Stomach (tissue), 9 donors: ENCODE measurements around the gene SLK. TPM values are rescaled to one million over a fixed set of nuclear protein-coding genes. Genes with fewer than 3 reads are reported as not detected.

ENCODE experiments used
- DNase-seq, 2 donors: peaks; one replicate each; pipeline versions ENCODE4 v3.0.0 to v3.0.0-alpha.2; 2013 to 2019
- H3K27ac ChIP-seq, 5 donors: fragments of 200-600 bp in 4 of 5; sonication (generic) in 4 of 5; one replicate each; pipeline ENCODE4 v1.5.1; 2013 to 2019; ENCODE audit warnings: mild to moderate bottlenecking in 1 of 5, moderate library complexity in 1 of 5
- H3K27me3 ChIP-seq, 3 donors: fragments of 200-600 bp; sonication (generic); one replicate each; pipeline ENCODE4 v1.5.1; 2017 to 2019; ENCODE audit warnings: mixed run types in 1 of 3
- H3K36me3 ChIP-seq, 4 donors: fragments of 200-600 bp; sonication (generic); 1 replicate in 3 of 4; 2 replicates in 1 of 4; pipeline ENCODE4 v1.5.1; 2016 to 2019
- H3K4me1 ChIP-seq, 4 donors: fragments of 200-600 bp; sonication (generic); one replicate each; pipeline ENCODE4 v1.5.1; 2016 to 2019
- H3K4me3 ChIP-seq, 4 donors: fragments of 200-600 bp; sonication (generic) in 3 of 4; one replicate each; pipeline ENCODE4 v1.5.1; 2016 to 2019; ENCODE audit warnings: mild to moderate bottlenecking in 1 of 4
- H3K9me3 ChIP-seq, 4 donors: fragments of 200-600 bp; sonication (generic); one replicate each; pipeline ENCODE4 v1.5.1; 2016 to 2019
- CTCF ChIP-seq, 7 experiments: fragments of 450-650 bp in 4 of 7; fragments of 200-600 bp in 3 of 7; sonication (generic) in 3 of 7; IDR thresholded peaks; one replicate each; pipeline ENCODE4 v1.5.1; 2016 to 2019; ENCODE audit warnings: antibody characterized with exemption in 7 of 7, control low read depth in 2 of 7, mild to moderate bottlenecking in 1 of 7
- EP300 ChIP-seq: sonication (generic); formaldehyde crosslinking; IDR thresholded peaks from one replicate; pipeline ENCODE4 v1.6.1; 2017; ENCODE audit warnings: antibody characterized with exemption
- POLR2A ChIP-seq, 4 donors: fragments of 450-650 bp; IDR thresholded peaks; one replicate each; pipeline ENCODE4 v1.6.1; 2016; ENCODE audit warnings: antibody characterized with exemption in 4 of 4, control low read depth in 2 of 4, mild to moderate bottlenecking in 1 of 4, moderate library complexity in 1 of 4
- POLR2AphosphoS5 ChIP-seq, 3 donors: sonication (generic); formaldehyde crosslinking; IDR thresholded peaks; one replicate each; pipeline ENCODE4 v1.6.1; 2016; ENCODE audit warnings: antibody characterized with exemption in 3 of 3
- WGBS, 5 donors: extraction: QIAGEN DNeasy Blood & Tissue Kit in 3 of 5; methylation state at CpG; one replicate each; pipeline versions ENCODE4 v1.1.5 to v1.1.7; 2013 to 2018; 5-methylcytosine and 5-hydroxymethylcytosine counted together
- intact Hi-C: fragments of 100-400 bp; cut with DNase I; formaldehyde crosslinking; loops from one replicate; pipeline ENCODE4 v1.15.1; 2023; ENCODE audit warnings: low total_unique reads
- polyA plus RNA-seq, 3 donors: library from polyadenylated mRNA; stranded (reverse); fragments of 200-250 nt; gene quantifications; one replicate each; pipeline ENCODE4 v1.2.3, GENCODE V29; 2013
- total RNA-seq, 5 donors: library from RNA; depleted of rRNA; stranded (reverse); fragments of >200 nt; gene quantifications; one replicate each; pipeline versions ENCODE4 v1.1.0 to v1.2.3, GENCODE V29; 2014 to 2016
- donor health status: healthy with polysubstance abuse.
- donor health status: Bipolar disorder and iron deficiency.
- donor health status: healthy.

Gene SLK
- total and polyA plus RNA-seq, 8 donors, result 10.1 to 94.5 (median 47.2) TPM

GRCh38 chr10:104034401-104035193, 67.7 kb downstream of the SLK start:
- intact Hi-C loops, result no loop called here
- Histone ChIP-seq H3K27me3 (no peaks in the 10 kb centered on the region), H3K9me3 (no peaks in the 10 kb centered on the region), H3K4me1 (no peaks in the 10 kb centered on the region), H3K36me3 (peaks cover 6 to 50% (median 35%) of the 10 kb centered on the region in 4 donors), H3K4me3 (no peak overlapping the region), H3K27ac (no peak overlapping the region)
- WGBS, 5 donors, result 56 to 70% (median 66%) methylated on average over 18 to 23 of the region's 23 CpGs
- TF ChIP-seq EP300 (no peak), CTCF (IDR thresholded peaks at IDR 0.05) (no peak), POLR2A (IDR thresholded peaks at IDR 0.05) (no peak)
- no peak for DNase-seq

GRCh38 chr10:104035194-104036068, 68.5 kb downstream of the SLK start:
- H3K4me3 ChIP-seq, result no peak overlapping the region
- no peak overlapping the region for H3K27ac ChIP-seq
- no peak for TF ChIP-seq CTCF (IDR thresholded peaks at IDR 0.05)
- no peak for TF ChIP-seq EP300
- no peak for TF ChIP-seq POLR2AphosphoS5 (IDR thresholded peaks at IDR 0.05)
- no peak for TF ChIP-seq POLR2A (IDR thresholded peaks at IDR 0.05)
- H3K36me3 ChIP-seq, result peaks cover 6 to 43% (median 28%) of the 10 kb centered on the region in 4 donors
- intact Hi-C loops, result no loop called here
- no peaks in the 10 kb centered on the region for H3K9me3 ChIP-seq
- no peak for DNase-seq
- no peaks in the 10 kb centered on the region for H3K4me1 ChIP-seq
- H3K27me3 ChIP-seq, result no peaks in the 10 kb centered on the region
- 75 to 83% (median 82%) methylated on average over 13 to 18 of the region's 18 CpGs for WGBS, 5 donors

GRCh38 chr10:104036069-104036384, 69.1 kb downstream of the SLK start:
- intact Hi-C loops, result no loop called here
- TF ChIP-seq POLR2A (IDR thresholded peaks at IDR 0.05), result no peak
- no peak for TF ChIP-seq CTCF (IDR thresholded peaks at IDR 0.05)
- no peak for TF ChIP-seq POLR2AphosphoS5 (IDR thresholded peaks at IDR 0.05)
- no peak for TF ChIP-seq EP300
- no peaks in the 10 kb centered on the region for H3K9me3 ChIP-seq
- peaks cover 6 to 37% (median 26%) of the 10 kb centered on the region in 4 donors for H3K36me3 ChIP-seq
- no peak for DNase-seq
- H3K4me1 ChIP-seq, result no peaks in the 10 kb centered on the region
- H3K27ac ChIP-seq, result no peak overlapping the region
- H3K27me3 ChIP-seq, result no peaks in the 10 kb centered on the region
- 50 to 74% (median 61%) methylated on average over 3 of the region's 3 CpGs for WGBS, 5 donors
- no peak overlapping the region for H3K4me3 ChIP-seq

GRCh38 chr10:104036518-104037260, 69.7 kb downstream of the SLK start:
- Histone ChIP-seq H3K4me1 (no peaks in the 10 kb centered on the region), H3K36me3 (peaks cover 6 to 30% (median 24%) of the 10 kb centered on the region in 4 donors), H3K4me3 (no peak overlapping the region), H3K27ac (no peak overlapping the region), H3K9me3 (no peaks in the 10 kb centered on the region), H3K27me3 (no peaks in the 10 kb centered on the region)
- no peak for DNase-seq
- WGBS, 5 donors, result 63 to 77% (median 67%) methylated on average over 16 to 21 of the region's 21 CpGs
- TF ChIP-seq CTCF (IDR thresholded peaks at IDR 0.05) (no peak), EP300 (no peak), POLR2A (IDR thresholded peaks at IDR 0.05) (no peak), POLR2AphosphoS5 (IDR thresholded peaks at IDR 0.05) (no peak)
- intact Hi-C loops, result no loop called here
